Rectal smooth muscle tissue (tissue), 1 donor: Measurements from ENCODE around the gene EPN1.

ENCODE experiments used
- H3K27ac ChIP-seq: one replicate; pipeline ENCODE4 v1.7.0; 2013; ENCODE audit warnings: low read depth, low read length, inconsistent platforms
- H3K27me3 ChIP-seq: one replicate; pipeline ENCODE4 v1.7.0; 2013; ENCODE audit warnings: low read length; ENCODE audit not compliant: control insufficient read depth, insufficient read depth
- H3K36me3 ChIP-seq: one replicate; pipeline ENCODE4 v1.7.0; 2013; ENCODE audit warnings: low read length; ENCODE audit not compliant: control insufficient read depth, insufficient read depth
- H3K4me1 ChIP-seq: one replicate; pipeline ENCODE4 v1.7.0; 2013; ENCODE audit warnings: low read length; ENCODE audit not compliant: control insufficient read depth, insufficient read depth
- H3K4me3 ChIP-seq: one replicate; pipeline ENCODE4 v1.7.0; 2013; ENCODE audit warnings: low read length
- H3K9ac ChIP-seq: one replicate; pipeline ENCODE4 v1.7.0; 2013; ENCODE audit warnings: low read length

EPN1 gene

DNA sequence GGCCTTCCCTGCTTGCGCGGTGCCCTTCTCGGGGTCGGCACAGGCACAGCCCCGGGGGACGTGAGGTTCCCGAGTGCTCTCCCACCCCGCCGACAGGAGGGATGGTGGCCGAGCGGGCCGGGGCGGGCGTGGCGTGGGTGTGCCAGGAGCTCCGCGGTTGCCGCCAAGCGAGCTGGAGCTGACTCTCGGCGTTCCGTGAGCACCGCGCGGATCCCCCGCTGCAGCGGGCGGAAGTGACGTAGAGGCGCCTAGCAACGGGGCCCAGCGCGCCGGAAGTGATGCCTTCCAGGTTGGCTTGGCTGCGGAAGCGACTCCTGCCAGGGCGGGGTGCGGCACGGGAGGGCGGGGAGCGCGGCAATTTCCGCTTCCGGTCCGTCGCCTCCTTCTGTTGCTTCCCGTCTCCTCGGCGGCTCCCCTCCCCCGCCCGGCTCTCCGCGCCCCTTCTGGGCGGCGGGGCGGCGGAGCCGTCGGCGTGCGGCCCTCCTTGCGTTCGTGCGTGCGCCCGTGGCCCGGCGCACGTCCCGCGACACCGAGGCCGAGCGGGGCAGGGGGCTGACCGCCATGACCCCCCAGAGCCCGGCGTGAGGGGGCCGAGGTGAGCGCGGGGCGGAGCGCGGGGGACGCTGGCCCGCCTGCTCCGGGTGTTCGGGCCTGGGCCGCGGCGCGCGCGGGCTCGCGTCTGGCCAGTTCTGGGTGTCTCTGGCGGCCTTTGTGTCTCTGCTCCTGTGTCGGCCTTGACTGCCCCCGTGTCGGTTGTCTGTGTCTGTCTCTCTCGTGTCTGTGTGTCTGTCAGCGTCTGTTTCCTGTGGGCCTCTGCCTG, at the start of gene EPN1:
Gene EPN1 (plus strand): TSS at position 386 of the 820 bp plus-strand sequence. CDS start 3,402 bp downstream, outside the sequence.
- H3K36me3 ChIP-seq: peaks cover 27% of the 10 kb centered on the region
- no peaks in the 10 kb centered on the region for H3K27me3 ChIP-seq
- peaks cover 13% of the 10 kb centered on the region for H3K4me1 ChIP-seq
- H3K27ac ChIP-seq: peak within 1 kb of the TSS; percentile 73
- H3K4me3 ChIP-seq: peak within 1 kb of the TSS; percentile 83
- H3K9ac ChIP-seq: peak within 1 kb of the TSS; percentile 88

DNA sequence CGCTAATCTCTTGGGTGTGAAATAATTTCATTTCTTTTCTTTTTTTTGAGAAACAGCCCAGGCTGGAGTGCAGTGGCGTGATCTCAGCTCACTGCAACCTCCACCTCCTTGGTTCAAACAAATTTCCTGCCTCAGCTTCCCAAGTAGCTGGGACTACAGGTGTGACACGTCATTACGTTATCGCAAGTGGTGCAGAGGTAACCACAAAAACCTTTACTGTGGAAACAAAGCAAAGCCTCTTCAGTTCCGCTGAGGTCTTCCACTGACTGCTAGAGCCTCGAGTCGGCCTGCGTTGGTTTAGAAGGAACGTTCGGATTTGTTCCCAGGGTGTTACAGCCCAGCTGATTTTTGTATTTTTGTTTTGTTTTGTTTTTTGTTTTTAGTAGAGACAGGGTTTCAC, 48.7 kb upstream of the EPN1 start:
- H3K36me3 ChIP-seq: no peaks in the 10 kb centered on the region
- no peak overlapping the region for H3K4me3 ChIP-seq
- H3K9ac ChIP-seq: no peak overlapping the region
- no peaks in the 10 kb centered on the region for H3K27me3 ChIP-seq
- H3K27ac ChIP-seq: no peak overlapping the region
- no peaks in the 10 kb centered on the region for H3K4me1 ChIP-seq

DNA sequence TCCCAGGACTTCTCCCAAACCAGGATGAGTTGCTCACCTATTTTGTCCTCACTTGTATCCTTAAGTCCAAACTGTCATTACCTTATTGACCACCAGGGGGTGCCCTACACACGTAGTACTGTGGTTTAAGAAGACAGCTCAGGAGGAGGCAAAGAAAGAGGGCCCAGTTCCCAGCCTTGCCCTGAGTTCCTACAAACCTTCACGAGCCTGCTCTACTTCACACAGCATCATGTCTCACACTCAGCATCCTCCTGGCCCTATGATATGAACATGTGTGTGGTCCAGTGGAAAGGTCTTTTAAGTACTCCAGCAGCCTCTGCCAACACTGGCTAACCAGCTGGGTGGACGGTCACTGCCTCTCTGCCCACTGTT, 42.6 kb upstream of the EPN1 start:
- no peaks in the 10 kb centered on the region for H3K27me3 ChIP-seq
- H3K9ac ChIP-seq: no peak overlapping the region
- no peak overlapping the region for H3K27ac ChIP-seq
- peaks cover 2% of the 10 kb centered on the region for H3K36me3 ChIP-seq
- H3K4me1 ChIP-seq: peaks cover 11% of the 10 kb centered on the region
- H3K4me3 ChIP-seq: no peak overlapping the region

DNA sequence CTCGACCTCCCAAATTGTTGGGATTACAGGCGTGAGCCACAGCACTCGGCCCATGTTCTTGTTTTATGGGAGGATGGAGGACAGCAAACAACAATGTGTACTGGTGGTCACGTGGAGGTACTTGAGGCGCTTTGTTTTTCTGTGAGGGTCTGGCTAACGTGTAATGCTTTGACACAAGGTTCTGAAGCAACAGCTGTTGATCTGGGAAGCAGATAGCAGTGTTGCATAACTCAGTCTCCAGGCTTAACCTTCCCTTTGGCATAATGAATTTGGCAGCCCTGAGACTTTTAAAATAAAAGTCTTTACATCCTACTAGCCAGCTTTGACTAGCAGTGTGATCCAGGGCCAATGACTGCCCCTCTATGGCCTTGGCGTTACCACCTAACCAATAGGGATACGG, 41.2 kb upstream of the EPN1 start:
- Histone ChIP-seq H3K27ac (no peak overlapping the region), H3K9ac (no peak overlapping the region), H3K4me3 (no peak overlapping the region), H3K4me1 (peaks cover 11% of the 10 kb centered on the region), H3K27me3 (no peaks in the 10 kb centered on the region), H3K36me3 (peaks cover 2% of the 10 kb centered on the region)

DNA sequence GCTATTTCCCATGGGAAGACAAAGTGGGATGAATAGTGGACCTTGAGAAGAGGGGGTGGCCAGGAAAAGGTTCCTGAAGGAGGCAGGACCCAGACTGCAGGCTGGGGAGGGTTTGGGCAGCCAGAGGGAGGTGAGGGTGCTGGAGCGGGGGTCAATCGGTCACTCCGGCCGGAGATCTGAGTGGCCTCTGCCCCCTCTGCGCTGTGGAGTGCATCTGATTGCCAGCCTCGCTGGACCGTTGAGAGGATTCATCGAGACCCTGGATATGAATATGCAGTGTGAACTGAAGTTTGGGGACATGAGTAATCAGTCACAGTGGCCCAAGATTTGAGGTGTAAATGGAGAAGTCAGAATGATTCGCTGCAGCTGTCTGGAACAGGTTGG, 39.7 kb upstream of the EPN1 start:
- H3K36me3 ChIP-seq: peaks cover 2% of the 10 kb centered on the region
- peak overlapping the region; percentile 96 for H3K27ac ChIP-seq
- H3K9ac ChIP-seq: peak overlapping the region; percentile 100
- H3K4me3 ChIP-seq: peak overlapping the region; percentile 99
- no peaks in the 10 kb centered on the region for H3K27me3 ChIP-seq
- peaks cover 18% of the 10 kb centered on the region for H3K4me1 ChIP-seq

DNA sequence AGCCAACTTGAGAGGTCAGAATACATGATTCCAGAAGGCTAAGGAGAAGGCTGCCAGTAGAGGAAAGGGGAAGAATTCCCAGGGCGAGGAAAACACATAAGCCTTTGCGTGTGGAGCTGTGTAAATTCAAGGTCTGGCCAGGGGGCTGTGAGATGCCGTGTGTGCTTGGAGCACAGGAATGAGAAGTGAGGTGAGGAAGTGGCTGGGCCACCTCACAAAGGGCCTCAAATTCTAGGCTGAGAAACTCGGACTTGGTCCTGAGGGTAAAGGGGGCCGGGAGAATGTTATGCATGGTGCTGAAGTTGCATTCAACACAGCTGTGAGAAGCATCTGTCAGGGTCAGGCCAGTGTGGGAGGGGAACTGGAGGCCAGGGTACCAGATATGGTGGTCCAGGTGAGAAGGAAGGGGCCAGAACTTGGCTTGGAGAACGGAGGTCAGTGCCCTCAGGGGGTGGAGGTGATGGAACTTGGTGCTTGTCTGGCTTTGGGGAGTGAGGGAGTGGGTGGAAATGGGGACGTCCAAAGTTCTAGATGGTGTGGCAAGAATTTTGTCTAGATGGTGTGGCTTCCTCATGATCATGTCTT, 39.1 kb upstream of the EPN1 start:
- peak overlapping the region; percentile 96 for H3K27ac ChIP-seq
- peaks cover 20% of the 10 kb centered on the region for H3K4me1 ChIP-seq
- H3K4me3 ChIP-seq: peak overlapping the region; percentile 99
- peaks cover 2% of the 10 kb centered on the region for H3K36me3 ChIP-seq
- H3K9ac ChIP-seq: peak overlapping the region; percentile 100
- H3K27me3 ChIP-seq: no peaks in the 10 kb centered on the region

DNA sequence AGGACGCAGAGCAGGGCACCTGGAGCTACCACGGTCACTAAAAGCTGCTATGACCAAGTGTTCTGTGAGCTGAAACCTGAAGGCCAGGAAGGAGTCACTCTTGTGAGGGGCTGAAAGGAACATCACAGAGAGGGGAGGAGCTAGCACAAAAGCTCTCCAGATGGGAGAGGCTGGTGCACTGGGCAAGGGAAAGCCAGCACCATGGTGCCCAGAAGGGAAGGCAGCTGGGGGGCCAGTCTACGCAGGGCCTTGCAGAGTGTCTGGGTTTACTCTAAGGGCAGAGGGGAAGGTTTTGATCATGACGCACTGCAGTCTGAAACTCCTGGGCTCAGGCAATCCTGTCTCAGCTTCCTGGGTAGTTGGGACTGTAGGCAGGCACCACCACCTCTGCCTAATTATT, 38.3 kb upstream of the EPN1 start:
- Histone ChIP-seq H3K27me3 (no peaks in the 10 kb centered on the region), H3K9ac (no peak overlapping the region), H3K4me1 (peaks cover 20% of the 10 kb centered on the region), H3K36me3 (peaks cover 2% of the 10 kb centered on the region), H3K4me3 (no peak overlapping the region), H3K27ac (no peak overlapping the region)

DNA sequence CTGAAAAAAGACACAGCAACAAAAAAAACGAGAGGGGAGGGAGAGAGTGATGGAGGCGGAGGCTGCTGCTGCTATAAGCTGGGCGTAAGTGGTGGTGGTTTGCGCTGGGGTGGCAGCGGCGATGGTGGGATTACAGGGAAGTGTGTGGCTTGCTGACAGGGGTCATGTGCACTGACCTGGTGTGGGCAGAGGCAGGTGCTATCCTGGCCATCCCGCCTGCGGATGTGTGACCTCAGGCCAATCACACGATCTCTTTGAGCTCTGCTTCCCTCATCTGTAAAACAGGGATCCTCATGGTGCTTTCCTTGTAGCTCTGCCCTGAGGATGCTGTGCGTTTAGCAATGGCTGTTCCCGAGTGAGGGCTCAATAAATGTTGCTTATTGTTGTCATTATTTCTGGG, 37.5 kb upstream of the EPN1 start:
- peaks cover 19% of the 10 kb centered on the region for H3K4me1 ChIP-seq
- peaks cover 2% of the 10 kb centered on the region for H3K36me3 ChIP-seq
- H3K4me3 ChIP-seq: no peak overlapping the region
- no peaks in the 10 kb centered on the region for H3K27me3 ChIP-seq
- H3K9ac ChIP-seq: no peak overlapping the region
- no peak overlapping the region for H3K27ac ChIP-seq

DNA sequence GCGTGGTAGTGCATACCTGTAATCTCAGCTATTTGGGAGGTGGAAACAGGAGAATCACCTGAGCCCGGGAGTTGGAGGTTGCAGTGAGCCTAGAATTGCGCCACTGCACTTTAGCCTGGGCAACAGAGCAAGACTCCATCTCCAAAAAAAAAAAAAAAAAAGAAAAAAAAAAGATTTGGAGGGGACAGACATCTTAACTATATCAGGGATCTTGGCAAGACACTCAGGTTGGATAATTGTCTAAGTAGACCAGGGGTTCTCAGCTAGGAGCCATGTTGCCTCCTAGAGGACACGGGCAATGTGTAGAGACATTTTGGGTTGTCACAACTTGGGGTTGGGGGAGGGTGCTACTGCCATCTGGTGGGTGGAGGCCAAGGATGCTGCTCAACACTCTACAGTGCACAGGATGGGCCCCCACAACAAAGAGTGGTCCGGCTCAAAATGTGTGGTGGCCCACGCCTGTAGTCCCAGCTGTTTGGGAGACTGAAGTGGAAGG, 36.1 kb upstream of the EPN1 start:
- Histone ChIP-seq H3K27me3 (no peaks in the 10 kb centered on the region), H3K4me3 (no peak overlapping the region), H3K36me3 (peaks cover 2% of the 10 kb centered on the region), H3K27ac (no peak overlapping the region), H3K9ac (no peak overlapping the region), H3K4me1 (peaks cover 23% of the 10 kb centered on the region)

DNA sequence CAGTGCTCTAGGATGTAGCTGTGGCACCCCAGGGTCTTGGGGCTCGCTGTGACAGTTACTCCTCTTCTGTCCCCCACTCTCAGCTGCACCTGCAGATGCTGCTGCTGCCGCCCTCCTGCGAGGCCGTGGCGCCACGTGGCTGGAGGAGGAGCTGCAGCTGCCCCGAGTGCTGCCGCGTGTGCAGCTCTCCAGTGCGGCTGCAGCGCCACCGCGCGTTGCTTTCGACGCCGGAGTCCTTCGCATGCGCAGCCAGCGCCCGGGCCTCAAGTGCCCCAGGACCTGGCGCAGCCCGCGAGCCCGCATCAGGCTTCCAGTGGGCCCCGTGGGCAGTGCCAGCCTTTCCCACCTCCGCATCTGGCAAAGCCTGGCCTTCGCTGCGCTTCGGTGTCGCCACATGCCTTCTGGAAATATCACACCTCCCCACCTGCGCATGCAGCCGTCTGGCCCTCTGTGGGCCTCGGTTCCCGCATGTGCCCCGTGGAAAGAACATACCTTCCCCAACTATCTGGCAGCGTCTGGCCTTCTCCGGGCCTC, 34.9 kb upstream of the EPN1 start:
- peaks cover 30% of the 10 kb centered on the region for H3K4me1 ChIP-seq
- no peaks in the 10 kb centered on the region for H3K27me3 ChIP-seq
- H3K36me3 ChIP-seq: no peaks in the 10 kb centered on the region
- H3K4me3 ChIP-seq: peak overlapping the region; percentile 74
- peak overlapping the region; percentile 68 for H3K9ac ChIP-seq
- H3K27ac ChIP-seq: peak overlapping the region; percentile 86

DNA sequence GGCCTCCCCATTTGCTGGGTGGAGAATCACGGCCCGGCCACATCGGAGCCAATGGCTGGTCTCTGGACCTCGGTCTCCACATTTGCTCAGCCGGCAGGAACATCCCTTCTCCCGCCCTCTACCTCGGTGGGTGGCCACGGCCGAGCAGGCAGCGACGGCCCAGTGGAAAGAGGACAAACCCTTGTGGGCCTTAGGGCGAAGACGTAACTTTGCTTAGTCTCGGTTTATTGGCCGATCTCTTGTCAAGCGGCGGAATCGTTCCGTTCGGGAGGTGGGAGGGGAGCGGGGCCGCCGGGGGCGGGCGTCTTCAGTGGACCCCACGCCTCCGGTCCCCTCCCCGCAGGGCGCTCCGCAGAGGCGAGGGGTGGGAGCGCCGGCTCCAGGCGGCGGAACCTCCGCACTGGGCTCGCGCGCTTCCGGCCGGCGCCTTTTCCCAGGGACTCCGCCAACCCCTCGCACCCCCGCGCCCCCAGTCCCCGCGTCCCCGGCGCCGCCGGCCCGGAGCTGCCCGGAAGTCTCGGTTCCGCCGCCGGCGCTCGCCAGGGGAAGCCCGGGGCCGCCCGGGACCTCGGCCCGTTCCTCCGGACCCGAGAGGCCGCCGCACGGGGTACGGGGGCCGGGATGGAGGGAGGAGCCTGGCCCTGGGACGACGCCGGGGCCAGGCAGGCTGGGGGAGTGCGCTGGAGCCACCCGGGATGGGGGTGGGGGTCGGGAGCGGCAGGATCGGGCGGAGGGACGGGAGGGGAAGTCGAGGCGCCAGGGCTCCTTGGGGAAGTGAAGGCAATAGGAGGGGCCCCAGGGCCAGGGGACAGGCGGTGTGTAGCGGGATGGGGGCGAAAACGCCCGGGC, 34.2 kb upstream of the EPN1 start, which contains the start of gene ZNF580:
Gene ZNF580 (plus strand): TSS at position 426 of the 849 bp plus-strand sequence. CDS start 1,507 bp downstream, outside the sequence.
- peak within 1 kb of the TSS; percentile 68 for H3K9ac ChIP-seq
- peak within 1 kb of the TSS; percentile 92 for H3K4me3 ChIP-seq
- H3K27me3 ChIP-seq: no peaks in the 10 kb centered on the region
- H3K36me3 ChIP-seq: no peaks in the 10 kb centered on the region
- H3K4me1 ChIP-seq: peaks cover 27% of the 10 kb centered on the region
- H3K27ac ChIP-seq: peak within 1 kb of the TSS; percentile 86
